H1 (cell line): ENCODE results near the gene TUBGCP6. TPM values are rescaled to one million over a fixed set of nuclear protein-coding genes. Genes with fewer than 3 reads are reported as not detected.
A peak's percentile ranks its signal among the peaks of the same experiment; 100 is the strongest.

Experiments
- CTCF ChIA-PET: fragments of 300-600 bp; sonication (Branson Sonifier 250); formaldehyde crosslinking; loops from one replicate; lab custom pipeline; 2021; ENCODE audit not compliant: partially characterized antibody; lab: Charles Lee
- POLR2A ChIA-PET: fragments of 300-600 bp; sonication (Branson Sonifier 250); formaldehyde crosslinking; loops from one replicate; lab custom pipeline; 2021; ENCODE audit warnings: inconsistent platforms; ENCODE audit not compliant: partially characterized antibody; lab: Charles Lee
- DNase-seq, 2 experiments: peaks; one replicate each; pipeline versions ENCODE4 v3.0.0 to v3.0.0-alpha.2; 2010 to 2022; ENCODE audit warnings: low spot score in 2 of 2, low read depth in 1 of 2, mixed read lengths in 1 of 2
- FAIRE-seq: peaks from 2 replicates; lab custom pipeline; 2011; peaks lifted over from hg19 to GRCh38; lab: Jason Lieb, UNC
- H2AFZ ChIP-seq: 2 replicates; pipeline ENCODE4 v1.8.1; 2012; ENCODE audit warnings: low read length, inconsistent platforms
- H2AK5ac ChIP-seq: 2 replicates; pipeline ENCODE4 v1.6.1; 2013; ENCODE audit warnings: low read depth, low read length
- H2BK120ac ChIP-seq: replicated peaks from 2 replicates; pipeline ENCODE3; 2013; ENCODE audit warnings: low read depth, low read length, inconsistent platforms
- H2BK12ac ChIP-seq: 2 replicates; pipeline ENCODE4 v1.6.1; 2013; ENCODE audit warnings: low read depth, low read length
- H2BK15ac ChIP-seq: 2 replicates; pipeline ENCODE4 v1.6.1; 2013; ENCODE audit warnings: low read length
- H2BK20ac ChIP-seq: 2 replicates; pipeline ENCODE4 v1.6.1; 2013; ENCODE audit warnings: low read length
- H2BK5ac ChIP-seq: 2 replicates; pipeline ENCODE4 v1.6.1; 2013; ENCODE audit warnings: low read depth, low read length
- H3K14ac ChIP-seq: 2 replicates; pipeline ENCODE4 v1.6.1; 2013; ENCODE audit warnings: inconsistent platforms; ENCODE audit not compliant: insufficient read length
- H3K18ac ChIP-seq: 2 replicates; pipeline ENCODE4 v1.6.1; 2013; ENCODE audit warnings: low read length; ENCODE audit errors: extremely low read depth
- H3K23ac ChIP-seq: 2 replicates; pipeline ENCODE4 v1.6.1; 2013; ENCODE audit warnings: inconsistent platforms; ENCODE audit not compliant: insufficient read length
- H3K23me2 ChIP-seq: 2 replicates; pipeline ENCODE4 v1.6.1; 2013; ENCODE audit warnings: low read depth, low read length
- H3K27ac ChIP-seq: 2 replicates; pipeline ENCODE4 v1.6.1; 2011; ENCODE audit warnings: low read depth, low read length, inconsistent platforms
- H3K27me3 ChIP-seq, 4 experiments: replicated peaks in 1 of 4; 1 replicate in 1 of 4; 2 replicates in 3 of 4; pipeline versions ENCODE4 v1.6.1 to v1.8.1; 2011 to 2013; ENCODE audit warnings: low read length in 3 of 4, mild to moderate bottlenecking in 3 of 4, inconsistent platforms in 2 of 4, mixed read lengths in 2 of 4, moderate library complexity in 1 of 4; ENCODE audit not compliant: control insufficient read depth in 3 of 4, insufficient read depth in 3 of 4; ENCODE audit errors: extremely low read depth in 1 of 4
- H3K36me3 ChIP-seq, 4 experiments: 2 replicates each; pipeline versions ENCODE4 v1.6.1 to v1.8.1; 2011 to 2013; ENCODE audit warnings: mild to moderate bottlenecking in 4 of 4, low read length in 3 of 4, moderate library complexity in 2 of 4, control low read depth in 1 of 4, inconsistent platforms in 1 of 4; ENCODE audit not compliant: insufficient read depth in 4 of 4, control insufficient read depth in 2 of 4
- H3K4ac ChIP-seq: replicated peaks from 2 replicates; pipeline ENCODE3; 2013; ENCODE audit warnings: low read length, low read depth, mixed read lengths, inconsistent platforms; ENCODE audit not compliant: insufficient read length
- H3K4me1 ChIP-seq, 4 experiments: replicated peaks in 1 of 4; 1 replicate in 1 of 4; 2 replicates in 3 of 4; pipeline versions ENCODE4 v1.6.1 to v1.8.1; 2011 to 2013; ENCODE audit warnings: low read length in 3 of 4, inconsistent platforms in 2 of 4, mixed read lengths in 1 of 4; ENCODE audit not compliant: insufficient read depth in 4 of 4, control insufficient read depth in 3 of 4
- H3K4me2 ChIP-seq, 2 experiments: 2 replicates each; pipeline versions ENCODE4 v1.6.1 to v1.8.1; 2011 to 2013; ENCODE audit warnings: low read depth in 2 of 2, low read length in 2 of 2, control low read depth in 1 of 2, inconsistent platforms in 1 of 2, mild to moderate bottlenecking in 1 of 2; ENCODE audit not compliant: insufficient read depth in 1 of 2
- H3K4me3 ChIP-seq, 4 experiments: fragments of 200-600, 300-600 bp in 1 of 4; sonication (generic), shearing (Covaris generic), sonication (Bioruptor Twin) in 1 of 4; 2 replicates each; pipeline versions ENCODE4 v1.5.1 to v1.8.1; 2011 to 2016; ENCODE audit warnings: low read length in 4 of 4, low read depth in 3 of 4, control low read depth in 2 of 4, inconsistent platforms in 2 of 4, mild to moderate bottlenecking in 2 of 4, mixed read lengths in 1 of 4, moderate library complexity in 1 of 4; ENCODE audit not compliant: insufficient read depth in 2 of 4; ENCODE audit errors: extremely low read depth in 1 of 4
- H3K56ac ChIP-seq: replicated peaks from 2 replicates; pipeline ENCODE3; 2013; ENCODE audit warnings: low read depth, mild to moderate bottlenecking, mixed read lengths, low read length, inconsistent platforms; ENCODE audit not compliant: insufficient read length
- H3K79me1 ChIP-seq: 2 replicates; pipeline ENCODE4 v1.6.1; 2013; ENCODE audit warnings: low read depth, low read length, control low read depth
- H3K79me2 ChIP-seq, 2 experiments: 2 replicates each; pipeline versions ENCODE4 v1.6.1 to v1.8.1; 2012 to 2013; ENCODE audit warnings: low read length in 2 of 2, mild to moderate bottlenecking in 2 of 2, inconsistent platforms in 1 of 2; ENCODE audit not compliant: insufficient read depth in 2 of 2, control insufficient read depth in 1 of 2
- H3K9ac ChIP-seq, 4 experiments: replicated peaks in 1 of 4; 1 replicate in 1 of 4; 2 replicates in 3 of 4; pipeline versions ENCODE4 v1.6.1 to v1.8.1; 2011 to 2013; ENCODE audit warnings: low read depth in 3 of 4, low read length in 3 of 4, control low read depth in 2 of 4, mild to moderate bottlenecking in 2 of 4, moderate library complexity in 2 of 4, inconsistent platforms in 1 of 4; ENCODE audit errors: extremely low read depth in 1 of 4
- H3K9me3 ChIP-seq, 2 experiments: 2 replicates each; pipeline versions ENCODE4 v1.6.1 to v1.8.1; 2012 to 2013; ENCODE audit warnings: mild to moderate bottlenecking in 2 of 2, moderate library complexity in 2 of 2, control low read depth in 1 of 2, inconsistent platforms in 1 of 2, low read depth in 1 of 2, low read length in 1 of 2, mixed read lengths in 1 of 2; ENCODE audit not compliant: insufficient read depth in 2 of 2
- H4K20me1 ChIP-seq, 2 experiments: replicated peaks in 1 of 2; 2 replicates each; pipeline versions ENCODE3 to v1.8.1; 2011 to 2013; ENCODE audit warnings: inconsistent platforms in 2 of 2, low read length in 2 of 2, mild to moderate bottlenecking in 1 of 2; ENCODE audit not compliant: insufficient read depth in 2 of 2, control insufficient read depth in 1 of 2
- H4K5ac ChIP-seq: 2 replicates; pipeline ENCODE4 v1.6.1; 2013; ENCODE audit warnings: low read length, low read depth, mixed read lengths, inconsistent platforms; ENCODE audit not compliant: insufficient read length
- H4K8ac ChIP-seq: 2 replicates; pipeline ENCODE4 v1.8.0; 2013; ENCODE audit warnings: mild to moderate bottlenecking, moderate library complexity, low read length, inconsistent platforms; ENCODE audit not compliant: insufficient read depth; ENCODE audit errors: extremely low read depth
- H4K91ac ChIP-seq: replicated peaks from 2 replicates; pipeline ENCODE3; 2013; ENCODE audit warnings: low read length, mixed read lengths, inconsistent platforms; ENCODE audit not compliant: insufficient read length
- EGR1 ChIP-seq: IDR thresholded peaks from 2 replicates; pipeline ENCODE4 v1.6.1; 2011; ENCODE audit warnings: low read depth, low read length, borderline replicate concordance
- NANOG ChIP-seq: IDR thresholded peaks from 2 replicates; pipeline ENCODE4 v1.6.1; 2011; ENCODE audit warnings: low read length, low read depth, mild to moderate bottlenecking, inconsistent platforms; ENCODE audit not compliant: insufficient read depth, poor library complexity, severe bottlenecking
- POLR2AphosphoS5 ChIP-seq: IDR thresholded peaks from 2 replicates; pipeline ENCODE4 v1.6.1; 2011; ENCODE audit warnings: low read depth, low read length
- SUZ12 ChIP-seq: fragments of 200-600 bp; sonication (generic); IDR thresholded peaks from 2 replicates; pipeline ENCODE4 v1.6.1; 2012; ENCODE audit warnings: mild to moderate bottlenecking, inconsistent platforms, low read length, moderate library complexity, mixed read lengths
- TBP ChIP-seq: IDR thresholded peaks from 2 replicates; pipeline ENCODE4 v1.6.1; 2011; ENCODE audit warnings: low read depth, low read length, improper control_type of control experiment
- WGBS, 2 experiments: shearing (Covaris generic) in 1 of 2; methylation state at CpG; one replicate each; pipeline versions ENCODE4 v1.1.6 to v1.1.7; 2013 to 2015; ENCODE audit warnings: low lambda C conversion rate in 2 of 2, mixed read lengths in 2 of 2, inconsistent platforms in 1 of 2, low coverage in 1 of 2, missing lambda C conversion rate in 1 of 2; ENCODE audit not compliant: insufficient replicate concordance in 2 of 2, insufficient coverage in 1 of 2, insufficient read length in 1 of 2; ENCODE audit errors: extremely low coverage in 1 of 2, missing lambda C conversion rate in 1 of 2; 5-methylcytosine and 5-hydroxymethylcytosine counted together
- polyA plus RNA-seq, 7 experiments: library from polyadenylated mRNA; depleted of rRNA in 3 of 7; stranded (reverse) in 5 of 7; unstranded in 2 of 7; fragments of >200 nt in 5 of 7; fragments of 200-250 nt in 2 of 7; gene quantifications; 1 replicate in 5 of 7; 2 replicates in 1 of 7; 4 replicates in 1 of 7; pipeline versions ENCODE4 v1.2.1 to v1.2.3, GENCODE V29; 2011 to 2013; ENCODE audit warnings: missing spikeins in 2 of 7, mixed read lengths in 2 of 7
- total RNA-seq: library from RNA; stranded (reverse); fragmentation: NEBNext Ultra II Directional; extraction: Animal tissue kit (Norgen Biotek cat#: 25700); gene quantifications from 2 replicates; pipeline ENCODE4 v1.2.1, GENCODE V29; 2021

The TUBGCP6 gene
- total and polyA plus RNA-seq, 2 of the 8 experiments (the other 6 are each of a cell fraction or from before 2014, with no cell fraction given) = 24.2 to 24.7 TPM

DNA sequence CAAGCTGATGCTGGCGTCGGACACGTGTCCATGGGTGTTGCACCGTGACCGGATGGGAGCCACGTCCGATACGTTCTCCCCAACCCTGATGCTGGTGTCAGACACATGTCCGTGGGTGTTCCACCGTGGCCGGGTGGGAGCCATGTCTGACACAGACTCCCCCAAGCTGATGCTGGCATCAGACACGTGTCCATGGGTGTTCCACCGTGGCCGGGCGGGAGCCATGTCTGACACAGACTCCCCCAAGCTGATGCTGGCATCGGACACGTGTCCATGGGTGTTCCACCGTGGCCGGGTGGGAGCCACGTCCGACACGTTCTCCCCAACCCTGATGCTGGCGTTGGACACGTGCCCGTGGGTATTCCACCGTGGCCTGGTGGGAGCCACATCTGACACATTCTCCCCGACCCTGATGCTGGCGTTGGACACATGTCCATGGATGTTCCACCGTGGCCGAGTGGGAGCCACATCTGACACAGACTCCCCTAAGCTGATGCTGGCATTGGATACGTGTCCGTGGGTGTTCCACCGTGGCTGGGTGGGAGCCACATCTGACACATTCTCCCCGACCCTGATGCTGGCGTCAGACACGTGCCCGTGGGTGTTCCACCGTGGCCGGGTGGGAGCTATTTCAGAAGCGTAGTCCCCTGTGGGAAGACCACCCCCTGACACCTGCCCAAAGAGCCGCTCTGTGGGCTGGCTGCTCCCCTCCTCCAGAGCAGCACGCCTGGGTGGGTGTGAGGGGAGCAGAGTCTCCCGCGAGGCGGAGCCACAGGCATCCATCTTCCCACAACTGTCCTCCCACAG, 24.0 kb downstream of the TUBGCP6 start:
- no peak overlapping the region for H3K4me2 ChIP-seq
- TF ChIP-seq POLR2AphosphoS5 = no peak
- TF ChIP-seq TBP = no peak
- TF ChIP-seq SUZ12 = no peak
- peak; percentile 37; the same call in 1 of the 2 replicates for TF ChIP-seq EGR1
- TF ChIP-seq NANOG = no peak
- no peak overlapping the region for H3K18ac ChIP-seq
- H3K79me1 ChIP-seq = peaks cover 2% of the 10 kb centered on the region; the same call in 1 of the 2 replicates
- no peak overlapping the region for H2AFZ ChIP-seq
- H3K36me3 ChIP-seq = peaks cover 7 to 41% (median 29%) of the 10 kb centered on the region in 4 experiments
- FAIRE-seq (no peak), DNase-seq (no peak)
- H3K56ac ChIP-seq = no peak overlapping the region
- no peak overlapping the region for H3K27ac ChIP-seq
- H3K23ac ChIP-seq = no peak overlapping the region
- H3K4me1 ChIP-seq = peaks cover 0 to 11% (median 2%) of the 10 kb centered on the region in 4 experiments; a peak in 3 of 7 replicates
- POLR2A ChIA-PET = interaction anchor here (0.8 to 1.0 kb wide), 2 partner anchors 9 to 225 kb away, joined by 3 to 4 read pairs; no protein-coding TSS in a partner anchor
- H2AK5ac ChIP-seq = no peak overlapping the region
- no peak overlapping the region for H3K4me3 ChIP-seq
- H4K91ac ChIP-seq = no peak overlapping the region
- no peaks in the 10 kb centered on the region; a peak in 1 of 4 replicates for H3K9me3 ChIP-seq
- peaks cover 7 to 30% of the 10 kb centered on the region in 2 experiments for H4K20me1 ChIP-seq
- H3K9ac ChIP-seq = no peak overlapping the region
- no peak overlapping the region for H4K5ac ChIP-seq
- no peaks in the 10 kb centered on the region for H3K79me2 ChIP-seq
- H3K27me3 ChIP-seq = no peaks in the 10 kb centered on the region
- H3K14ac ChIP-seq = no peak overlapping the region
- no peak overlapping the region for H2BK20ac ChIP-seq
- H3K23me2 ChIP-seq = no peaks in the 10 kb centered on the region
- H2BK12ac ChIP-seq = no peak overlapping the region
- H4K8ac ChIP-seq = no peak overlapping the region; the same call in 1 of the 2 replicates
- H3K4ac ChIP-seq = no peak overlapping the region
- WGBS, 2 experiments = 94% methylated on average over 40 of the region's 45 CpGs; no CpG with 5 or more reads in 1 of the 2 experiments
- CTCF ChIA-PET = interaction anchor here (0.8 to 9.2 kb wide), 8 partner anchors 10 to 72 kb away, joined by 3 to 77 read pairs (median 4); no protein-coding TSS in a partner anchor
- no peak overlapping the region for H2BK5ac ChIP-seq
- H2BK15ac ChIP-seq = no peak overlapping the region
- H2BK120ac ChIP-seq = no peak overlapping the region
